Limb (tissue), 2 donors: ENCODE results near the gene OTC.

Experiments
- DNase-seq, 2 donors: peaks; one replicate each; pipeline ENCODE4 v3.0.0-alpha.2; 2016; ENCODE audit errors: extremely low spot score in 2 of 2

Gene OTC

GRCh38 chrX:38352362-38352761, at the start of gene OTC:
Gene OTC, plus strand, starts transcription at chrX:38352604. Its CDS starts 93 bp downstream, at chrX:38352697.
- DNase-seq = no peak

GRCh38 chrX:38304010-38304409, 48.4 kb upstream of the OTC start:
- DNase-seq = no peak

GRCh38 chrX:38305971-38306370, 46.4 kb upstream of the OTC start:
- no peak for DNase-seq

GRCh38 chrX:38311743-38312142, 40.7 kb upstream of the OTC start:
- DNase-seq = no peak

- DNase-seq = no peak
Observed at GRCh38 chrX:38312436-38312835, 40.0 kb upstream of the OTC start.

GRCh38 chrX:38313190-38313589, 39.2 kb upstream of the OTC start:
- DNase-seq = no peak

GRCh38 chrX:38315186-38315585, 37.2 kb upstream of the OTC start:
- DNase-seq = no peak

GRCh38 chrX:38318196-38318595, 34.2 kb upstream of the OTC start:
- no peak for DNase-seq

GRCh38 chrX:38318606-38319005, 33.8 kb upstream of the OTC start:
- DNase-seq = no peak

- no peak for DNase-seq
Observed at GRCh38 chrX:38320819-38321218, 31.6 kb upstream of the OTC start.

GRCh38 chrX:38326086-38326485, 26.3 kb upstream of the OTC start:
- no peak for DNase-seq

- peak; percentile 90 to 92 for DNase-seq
Observed at GRCh38 chrX:38327007-38327774, 25.2 kb upstream of the OTC start, which contains the start of gene RPGR. Gene RPGR, minus strand, starts transcription at chrX:38327509. Its CDS starts 142 bp downstream, at chrX:38327367.

- DNase-seq = no peak
Observed at GRCh38 chrX:38327775-38328081, 24.7 kb upstream of the OTC start.

- no peak for DNase-seq
Observed at GRCh38 chrX:38332505-38332904, 19.9 kb upstream of the OTC start.

DNA sequence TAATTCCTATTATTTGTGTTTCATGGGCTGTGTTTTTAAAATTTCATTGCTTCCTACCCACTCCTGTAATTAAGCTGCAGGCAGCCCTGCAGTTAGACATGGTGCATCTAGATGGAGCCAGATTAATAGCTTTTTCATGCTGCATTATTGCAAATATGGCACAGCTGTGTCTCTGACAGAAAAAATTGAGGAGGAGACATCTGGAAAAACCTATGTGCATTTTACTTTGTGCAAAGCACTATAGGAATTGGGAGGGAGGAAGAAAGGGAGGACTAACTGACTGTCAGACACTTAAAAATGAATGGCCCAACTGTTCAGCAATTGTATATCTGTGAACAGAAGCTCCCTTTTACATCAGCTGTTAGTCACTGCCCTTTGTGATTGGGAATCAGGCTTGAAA, 17.0 kb upstream of the OTC start:
- DNase-seq = peak in 1 of 2 donors; percentile 27

DNA sequence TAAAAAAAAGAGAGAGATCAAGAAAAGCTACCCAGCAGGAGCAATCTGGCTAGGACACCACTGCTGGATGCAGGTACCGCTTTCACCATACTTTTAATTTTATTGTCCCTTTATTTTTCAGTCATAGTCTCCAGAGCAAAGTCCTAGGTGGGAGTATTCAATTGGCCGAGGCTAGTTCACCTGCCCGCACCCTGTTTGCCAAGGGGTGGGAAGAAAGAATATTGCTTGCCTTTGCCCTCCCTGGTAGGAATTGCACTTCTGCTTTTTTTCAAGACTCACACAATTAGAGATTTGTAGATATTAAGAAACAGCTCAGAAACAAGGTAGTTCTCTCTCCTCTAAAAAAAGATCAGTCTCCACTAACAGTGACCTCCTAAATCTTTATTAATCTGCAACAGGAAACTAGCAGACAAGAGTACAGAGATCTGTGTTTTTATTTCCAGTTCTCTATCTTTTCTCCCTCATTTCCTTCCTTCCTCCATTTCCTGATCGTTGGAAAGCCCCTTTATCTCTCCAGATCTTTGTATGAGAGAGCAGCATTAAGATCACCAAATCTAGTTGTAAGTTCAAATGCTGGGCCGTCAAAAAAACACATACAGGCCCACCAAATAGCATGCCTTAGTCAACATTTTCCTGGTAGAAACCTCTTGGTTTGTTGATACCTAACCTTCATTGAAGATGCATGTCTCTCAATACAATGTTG, 15.7 kb upstream of the OTC start:
- DNase-seq = no peak

- DNase-seq = no peak
Observed at GRCh38 chrX:38341442-38341841, 11.0 kb upstream of the OTC start.

- no peak for DNase-seq
Observed at GRCh38 chrX:38342853-38343778, 9.3 kb upstream of the OTC start.

- DNase-seq = no peak
Observed at GRCh38 chrX:38346150-38346549, 6.3 kb upstream of the OTC start.

DNA sequence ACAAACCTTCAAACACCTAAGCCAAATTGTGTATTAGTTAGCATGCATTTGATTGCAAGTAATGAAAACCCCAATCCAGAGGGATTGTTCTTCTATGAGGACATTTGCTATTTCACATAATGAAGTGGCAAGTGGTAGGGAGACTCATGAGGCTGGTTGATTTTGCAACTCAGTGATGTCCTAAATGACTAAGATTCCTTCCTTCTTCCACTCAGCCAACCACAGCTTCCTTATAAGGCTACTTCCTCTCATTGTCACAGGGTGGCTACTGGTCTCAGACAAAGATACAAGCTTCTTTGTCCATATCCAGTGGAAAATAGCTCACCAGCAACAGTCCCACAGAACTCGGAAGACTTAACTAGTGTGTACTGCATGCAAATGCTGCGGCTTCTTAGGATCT, 5.3 kb upstream of the OTC start:
- no peak for DNase-seq

DNA sequence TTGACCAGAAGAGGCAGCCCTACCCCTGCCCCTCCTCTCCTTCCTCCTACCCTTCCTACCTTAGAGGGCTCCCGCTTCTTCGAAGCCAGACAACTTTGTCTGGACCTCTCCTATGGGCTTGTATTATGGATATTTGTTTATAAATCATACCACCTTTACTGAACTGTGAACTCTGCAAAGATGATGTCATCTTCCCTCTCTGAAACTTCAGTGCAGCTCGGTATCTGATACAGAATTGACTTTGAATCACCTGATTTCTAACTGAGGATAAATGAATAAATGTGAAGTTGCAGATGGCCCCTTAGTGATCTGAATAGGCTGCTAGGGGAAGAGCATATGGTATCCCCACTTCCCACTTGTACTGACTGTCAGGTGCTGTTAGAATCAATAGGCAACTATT, 1.1 kb upstream of the OTC start:
- DNase-seq = no peak

DNA sequence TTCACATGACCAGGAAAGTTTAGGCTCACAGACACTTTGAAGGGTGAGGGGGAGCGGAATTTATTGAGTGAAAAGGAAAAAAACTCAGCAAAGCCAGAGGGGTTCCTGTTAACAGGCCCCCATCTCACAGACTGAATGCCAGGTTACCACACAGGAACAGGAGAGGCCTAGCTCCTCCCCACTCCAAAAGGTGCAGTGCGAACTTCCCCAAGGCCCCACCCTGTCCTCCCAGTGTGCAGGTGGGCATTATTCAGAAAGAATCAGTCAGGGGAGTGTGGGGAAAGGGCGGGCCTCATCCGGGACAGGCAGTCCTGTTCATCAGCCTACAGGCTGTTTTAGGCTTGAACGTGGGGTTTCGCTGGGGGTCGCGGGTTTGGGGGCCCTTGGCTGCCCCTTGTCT, 4.0 kb downstream of the OTC start:
- no peak for DNase-seq
